WTC11 (cell line): ENCODE results near the gene YBX2. TPM values are rescaled to one million over a fixed set of nuclear protein-coding genes. Genes with fewer than 3 reads are reported as not detected.

Experiments
- ATAC-seq: fragments of 200-7000 bp; cut with Tn5 transposase; 2 replicates; pipeline ENCODE4 v1.10.0; 2021; ENCODE audit warnings: mild to moderate bottlenecking, moderate library complexity
- CTCF ChIA-PET: fragments of 300-600 bp; sonication (Branson Sonifier 250); formaldehyde crosslinking; loops from one replicate; lab custom pipeline; 2021; ENCODE audit warnings: antibody characterized with exemption; lab: Charles Lee
- POLR2A ChIA-PET: fragments of 350-600 bp; sonication (Branson Sonifier 250); formaldehyde crosslinking; loops from one replicate; lab custom pipeline; 2021; ENCODE audit warnings: antibody characterized with exemption; lab: Charles Lee
- DNase-seq: peaks from one replicate; pipeline ENCODE4 v3.0.0; 2021; ENCODE audit warnings: low spot score
- H3K27ac Mint-ChIP-seq: 2 replicates; pipeline ENCODE4 v1.8.0; 2021; ENCODE audit warnings: mixed read lengths
- H3K27me3 Mint-ChIP-seq: 2 replicates; pipeline ENCODE4 v1.8.0; 2021; ENCODE audit warnings: low read depth, mild to moderate bottlenecking, moderate library complexity, mixed read lengths
- H3K36me3 Mint-ChIP-seq: 2 replicates; pipeline ENCODE4 v1.8.0; 2021; ENCODE audit warnings: mixed read lengths
- H3K4me1 Mint-ChIP-seq: 2 replicates; pipeline ENCODE4 v1.8.0; 2022; ENCODE audit warnings: mixed read lengths
- H3K4me3 Mint-ChIP-seq: 2 replicates; pipeline ENCODE4 v1.8.0; 2021; ENCODE audit warnings: mild to moderate bottlenecking, moderate library complexity, mixed read lengths
- H3K9me3 Mint-ChIP-seq: 2 replicates; pipeline ENCODE4 v1.8.0; 2021; ENCODE audit warnings: mixed read lengths
- AR ChIP-seq: fragments of 250-450 bp; sonication (Bioruptor Pico); IDR thresholded peaks from 2 replicates; pipeline ENCODE4 v1.9.0; 2021; ENCODE audit warnings: mild to moderate bottlenecking
- ARID4B ChIP-seq: sonication (generic); formaldehyde crosslinking; IDR thresholded peaks from 2 replicates; pipeline ENCODE4 v1.8.0; 2023; ENCODE audit warnings: missing genetic modification reagents, mild to moderate bottlenecking, borderline replicate concordance
- ATF3 ChIP-seq: sonication (generic); formaldehyde crosslinking; conservative IDR thresholded peaks from 2 replicates; pipeline ENCODE4 v1.8.1; 2022; ENCODE audit warnings: mild to moderate bottlenecking, missing genetic modification reagents
- CBFB ChIP-seq: sonication (generic); formaldehyde crosslinking; IDR thresholded peaks from 2 replicates; pipeline ENCODE4 v1.8.1; 2022; ENCODE audit warnings: mild to moderate bottlenecking, low read depth, missing genetic modification reagents
- CREM ChIP-seq: sonication (generic); formaldehyde crosslinking; IDR thresholded peaks from 2 replicates; pipeline ENCODE4 v1.8.1; 2022; ENCODE audit warnings: mild to moderate bottlenecking, missing genetic modification reagents, moderate library complexity
- FOXJ3 ChIP-seq: sonication (generic); formaldehyde crosslinking; IDR thresholded peaks from 2 replicates; pipeline ENCODE4 v1.9.0; 2021; ENCODE audit warnings: missing genetic modification reagents, mild to moderate bottlenecking, borderline replicate concordance
- FOXP1 ChIP-seq: sonication (generic); formaldehyde crosslinking; IDR thresholded peaks from 2 replicates; pipeline ENCODE4 v1.8.0; 2022; ENCODE audit warnings: missing genetic modification reagents, mild to moderate bottlenecking, moderate library complexity, borderline replicate concordance
- FOXP4 ChIP-seq: sonication (generic); formaldehyde crosslinking; IDR thresholded peaks from 2 replicates; pipeline ENCODE4 v1.8.0; 2022; ENCODE audit warnings: mild to moderate bottlenecking, missing genetic modification reagents
- JUN ChIP-seq: sonication (generic); formaldehyde crosslinking; IDR thresholded peaks from 2 replicates; pipeline ENCODE4 v1.8.0; 2023; ENCODE audit warnings: mild to moderate bottlenecking, missing genetic modification reagents
- MXD4 ChIP-seq: fragments of 250-450 bp; sonication (Bioruptor Pico); IDR thresholded peaks from 2 replicates; pipeline ENCODE4 v1.8.0; 2021; ENCODE audit warnings: mild to moderate bottlenecking, moderate library complexity, borderline replicate concordance
- NR1H2 ChIP-seq: sonication (generic); formaldehyde crosslinking; IDR thresholded peaks from 2 replicates; pipeline ENCODE4 v1.9.0; 2021; ENCODE audit warnings: mild to moderate bottlenecking, moderate library complexity, missing genetic modification reagents
- SOX15 ChIP-seq: fragments of 250-450 bp; sonication (Bioruptor Pico); IDR thresholded peaks from 2 replicates; pipeline ENCODE4 v1.9.0; 2021; ENCODE audit warnings: mild to moderate bottlenecking
- TCF7 ChIP-seq: sonication (generic); formaldehyde crosslinking; IDR thresholded peaks from 2 replicates; pipeline ENCODE4 v1.8.0; 2022; ENCODE audit warnings: mild to moderate bottlenecking, low read depth, missing genetic modification reagents, moderate library complexity
- ZMAT4 ChIP-seq: fragments of 250-450 bp; sonication (Bioruptor Pico); IDR thresholded peaks from 2 replicates; pipeline ENCODE4 v1.9.0; 2021; ENCODE audit warnings: mild to moderate bottlenecking
- ZNF138 ChIP-seq: sonication (generic); formaldehyde crosslinking; conservative IDR thresholded peaks from 2 replicates; pipeline ENCODE4 v1.8.1; 2022; ENCODE audit warnings: mild to moderate bottlenecking, moderate library complexity, missing genetic modification reagents
- total RNA-seq: library from RNA; stranded (reverse); gene quantifications from 3 replicates; pipeline ENCODE4 v1.2.3, GENCODE V29; 2021

The YBX2 gene
- total RNA-seq, 1 experiment from 2014 or later, result 26.8 TPM

GRCh38 chr17:7282752-7283321 lies 11.6 kb downstream of the YBX2 start:
- Mint-ChIP-seq H3K4me3 (peak overlapping the region; percentile 82), H3K4me1 (peaks cover 20% of the 10 kb centered on the region), H3K9me3 (no peaks in the 10 kb centered on the region), H3K27ac (no peak overlapping the region), H3K27me3 (peaks cover 21% of the 10 kb centered on the region), H3K36me3 (no peaks in the 10 kb centered on the region)
- POLR2A ChIA-PET, result interaction anchor here (1.1 to 1.7 kb wide), 3 partner anchors 11 to 65 kb away, joined by 3 to 4 read pairs (median 3); no protein-coding TSS in a partner anchor
- no peak for DNase-seq
- CTCF ChIA-PET, result interaction anchor here (0.6 to 7.0 kb wide), 8 partner anchors 14 to 237 kb away, joined by 3 to 119 read pairs (median 8); partner anchors contain the start of genes GABARAP and TMEM95
- no peak for ATAC-seq
- TF ChIP-seq ZNF138 (no peak), TCF7 (no peak), ATF3 (CRISPR knock-in tag) (no peak), SOX15 (CRISPR knock-in tag) (no peak), MXD4 (no peak), NR1H2 (CRISPR knock-in tag) (no peak), FOXJ3 (CRISPR knock-in tag) (no peak), CREM (no peak)

- H3K4me1 Mint-ChIP-seq, result peaks cover 20% of the 10 kb centered on the region
- no peak overlapping the region for H3K27ac Mint-ChIP-seq
- H3K4me3 Mint-ChIP-seq, result peak overlapping the region; percentile 82
- ATAC-seq (peak; percentile 1; the same call in 1 of the 2 replicates), DNase-seq (peak; percentile 41)
- ChIA-PET POLR2A (interaction anchor here (0.7 to 1.7 kb wide), 7 partner anchors 12 to 266 kb away, joined by 3 to 8 read pairs (median 4); partner anchors contain the start of gene GABARAP), CTCF (interaction anchor here (0.6 to 7.0 kb wide), 21 partner anchors 9 to 307 kb away, joined by 3 to 119 read pairs (median 10); partner anchors contain the start of genes ACAP1, GABARAP, NEURL4 and SOX15)
- 0 out of 2 replicates have a peak, but pooled peaks have one; percentile 21 for TF ChIP-seq FOXP1 (CRISPR knock-in tag)
- TF ChIP-seq CBFB (CRISPR knock-in tag), result no peak
- 0 out of 2 replicates have a peak, but pooled peaks have one; percentile 25 for TF ChIP-seq FOXP4 (CRISPR knock-in tag)
- no peak for TF ChIP-seq AR (CRISPR knock-in tag)
- TF ChIP-seq JUN (CRISPR knock-in tag), result no peak
- TF ChIP-seq NR1H2 (CRISPR knock-in tag), result no peak
- no peak for TF ChIP-seq ZMAT4
- TF ChIP-seq ARID4B (CRISPR knock-in tag), result no peak
- TF ChIP-seq, all 79 proteins: peak for 2
- Mint-ChIP-seq H3K36me3 (no peaks in the 10 kb centered on the region), H3K9me3 (no peaks in the 10 kb centered on the region), H3K27me3 (peaks cover 21% of the 10 kb centered on the region)
These were observed 12.3 kb downstream of the YBX2 start for GRCh38 chr17:7281953-7282751.
